Measurements from ENCODE around the gene MYO5C. TPM values are rescaled to one million over a fixed set of nuclear protein-coding genes. Genes with fewer than 3 reads are reported as not detected.

Gene MYO5C
- total RNA-seq, 3 donors from 2014 or later: 0.40 to 0.61 (median 0.46) TPM

GRCh38 chr15:52278636-52279367 lies 16.8 kb downstream of the MYO5C start:
- no peaks in the 10 kb centered on the region for H3K4me1 Mint-ChIP-seq (ENCODE audit: low read depth)

GRCh38 chr15:52278135-52278534 lies 17.5 kb downstream of the MYO5C start:
- H3K4me1 Mint-ChIP-seq (ENCODE audit: low read depth): no peaks in the 10 kb centered on the region
- no peak overlapping the region for H3K4me3 Mint-ChIP-seq
- H3K9me3 Mint-ChIP-seq: no peaks in the 10 kb centered on the region
- peaks cover 4% of the 10 kb centered on the region for H3K27me3 Mint-ChIP-seq (ENCODE audit: low read depth)
- DNase-seq (no peak), ATAC-seq (no peak)
- no peaks in the 10 kb centered on the region for H3K36me3 Mint-ChIP-seq (ENCODE audit: insufficient read depth)

More at GRCh38 chr15:52278636-52279367, 16.8 kb downstream of the MYO5C start:
- H3K27me3 Mint-ChIP-seq (ENCODE audit: low read depth): peaks cover 4% of the 10 kb centered on the region
- no peak overlapping the region for H3K4me3 Mint-ChIP-seq
- DNase-seq (no peak), ATAC-seq (no peak)
- no peaks in the 10 kb centered on the region for H3K9me3 Mint-ChIP-seq
- H3K36me3 Mint-ChIP-seq (ENCODE audit: insufficient read depth): no peaks in the 10 kb centered on the region

- H3K4me1 Mint-ChIP-seq (ENCODE audit: low read depth): no peaks in the 10 kb centered on the region
- ATAC-seq: no peak
- no peak overlapping the region for H3K4me3 Mint-ChIP-seq
- no peaks in the 10 kb centered on the region for H3K9me3 Mint-ChIP-seq
- no peaks in the 10 kb centered on the region for H3K36me3 Mint-ChIP-seq (ENCODE audit: insufficient read depth)
- no peak for DNase-seq
- peaks cover 4% of the 10 kb centered on the region for H3K27me3 Mint-ChIP-seq (ENCODE audit: low read depth)
These were observed 18.0 kb downstream of the MYO5C start for GRCh38 chr15:52277575-52277974.

DNA sequence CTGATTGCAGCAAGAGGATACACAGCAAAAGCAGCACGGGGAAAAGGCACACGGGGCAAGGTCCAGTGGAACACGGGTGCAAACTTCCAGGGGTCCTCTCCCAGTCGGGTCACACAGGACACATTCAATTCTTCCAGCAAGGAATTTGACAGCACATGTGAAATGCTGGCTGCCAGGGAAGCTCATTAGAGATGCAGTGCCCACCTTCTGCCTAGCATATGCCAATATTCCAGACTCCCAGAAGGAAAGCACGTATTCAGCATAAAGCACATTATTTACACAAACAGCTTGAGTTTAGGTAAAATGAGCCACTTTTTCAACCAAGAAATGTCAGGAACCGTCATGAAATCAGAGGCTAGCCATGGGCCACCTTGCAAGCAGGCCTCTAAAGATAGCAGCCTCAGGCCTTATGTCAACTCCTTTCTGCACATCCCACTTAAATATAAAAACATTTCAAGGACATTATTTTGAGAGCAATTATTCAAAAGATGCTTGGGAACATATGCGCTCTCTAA lies 19.3 kb downstream of the MYO5C start:
- DNase-seq (no peak), ATAC-seq (no peak)
- H3K9me3 Mint-ChIP-seq: no peaks in the 10 kb centered on the region
- H3K27me3 Mint-ChIP-seq (ENCODE audit: low read depth): peaks cover 4% of the 10 kb centered on the region
- no peaks in the 10 kb centered on the region for H3K4me1 Mint-ChIP-seq (ENCODE audit: low read depth)
- no peaks in the 10 kb centered on the region for H3K36me3 Mint-ChIP-seq (ENCODE audit: insufficient read depth)
- H3K4me3 Mint-ChIP-seq: no peak overlapping the region

DNA sequence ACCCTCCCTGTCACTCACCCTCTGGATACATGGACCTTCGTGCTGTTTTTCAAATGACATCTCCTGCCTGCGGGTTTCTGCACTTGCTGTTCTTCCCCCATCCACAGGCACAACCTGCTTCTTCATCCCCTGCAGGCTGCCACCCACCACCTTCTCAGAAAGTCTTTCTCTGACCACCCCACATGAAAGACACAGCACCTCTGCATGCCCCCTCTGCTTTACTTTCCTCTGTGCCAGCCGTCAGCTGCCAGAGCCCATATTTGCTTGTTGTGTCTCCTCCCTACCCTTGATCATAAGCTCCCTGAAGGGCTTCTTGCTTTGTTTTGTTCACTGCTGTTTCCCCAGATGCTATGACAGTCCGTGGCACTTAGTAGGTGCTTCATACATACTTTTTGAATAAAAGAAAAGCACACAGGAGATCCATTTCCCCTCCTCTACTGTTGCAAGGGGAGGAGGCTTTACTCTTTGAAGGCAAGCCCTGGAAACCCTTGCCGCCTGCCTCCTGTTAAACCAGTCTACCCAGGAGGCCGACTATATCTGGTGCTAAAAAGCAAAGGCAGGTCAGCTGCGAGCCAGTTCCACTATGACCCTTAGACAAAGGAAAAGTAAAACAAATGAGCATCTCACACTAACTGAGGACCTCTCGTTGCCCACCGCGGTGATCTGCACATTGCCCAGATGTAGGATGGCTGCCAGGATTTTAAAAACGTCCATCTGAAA lies 31.9 kb downstream of the MYO5C start:
- ATAC-seq: no peak
- no peaks in the 10 kb centered on the region for H3K9me3 Mint-ChIP-seq
- no peaks in the 10 kb centered on the region for H3K36me3 Mint-ChIP-seq (ENCODE audit: insufficient read depth)
- DNase-seq: no peak
- no peaks in the 10 kb centered on the region for H3K27me3 Mint-ChIP-seq (ENCODE audit: low read depth)
- H3K4me3 Mint-ChIP-seq: no peak overlapping the region
- peaks cover 29% of the 10 kb centered on the region for H3K4me1 Mint-ChIP-seq (ENCODE audit: low read depth)

DNA sequence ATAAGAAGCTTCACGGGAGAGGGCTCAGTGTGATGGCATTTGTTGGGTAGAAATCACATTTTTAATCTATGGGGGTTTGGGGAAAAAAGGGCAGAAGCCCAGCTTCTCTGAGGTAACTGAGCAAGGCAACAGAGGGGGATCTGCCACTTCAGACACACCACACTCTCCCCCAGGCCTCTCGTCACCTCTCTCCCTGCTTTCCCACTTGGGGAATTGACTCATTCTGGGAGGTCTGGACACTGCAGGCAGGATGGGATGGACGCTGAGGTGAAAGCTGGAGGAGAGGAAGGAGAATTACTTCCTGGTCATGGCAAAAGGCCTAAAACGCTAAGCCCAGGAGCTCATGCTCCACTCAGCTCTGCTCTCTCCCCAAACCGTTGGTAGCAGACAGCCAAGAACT lies 33.2 kb downstream of the MYO5C start:
- Mint-ChIP-seq H3K36me3 (ENCODE audit: insufficient read depth) (no peaks in the 10 kb centered on the region), H3K9me3 (no peaks in the 10 kb centered on the region), H3K4me1 (ENCODE audit: low read depth) (peaks cover 29% of the 10 kb centered on the region), H3K27me3 (ENCODE audit: low read depth) (no peaks in the 10 kb centered on the region), H3K4me3 (peak overlapping the region; percentile 42)
- DNase-seq: no peak
- ATAC-seq: no peak

- no peaks in the 10 kb centered on the region for H3K9me3 Mint-ChIP-seq
- ATAC-seq (peak; percentile 99), DNase-seq (no peak)
- H3K4me1 Mint-ChIP-seq (ENCODE audit: low read depth): peaks cover 34% of the 10 kb centered on the region
- H3K4me3 Mint-ChIP-seq: peak overlapping the region; percentile 42
- H3K36me3 Mint-ChIP-seq (ENCODE audit: insufficient read depth): no peaks in the 10 kb centered on the region
- H3K27me3 Mint-ChIP-seq (ENCODE audit: low read depth): no peaks in the 10 kb centered on the region
These were observed 33.9 kb downstream of the MYO5C start for GRCh38 chr15:52261498-52262242.

DNA sequence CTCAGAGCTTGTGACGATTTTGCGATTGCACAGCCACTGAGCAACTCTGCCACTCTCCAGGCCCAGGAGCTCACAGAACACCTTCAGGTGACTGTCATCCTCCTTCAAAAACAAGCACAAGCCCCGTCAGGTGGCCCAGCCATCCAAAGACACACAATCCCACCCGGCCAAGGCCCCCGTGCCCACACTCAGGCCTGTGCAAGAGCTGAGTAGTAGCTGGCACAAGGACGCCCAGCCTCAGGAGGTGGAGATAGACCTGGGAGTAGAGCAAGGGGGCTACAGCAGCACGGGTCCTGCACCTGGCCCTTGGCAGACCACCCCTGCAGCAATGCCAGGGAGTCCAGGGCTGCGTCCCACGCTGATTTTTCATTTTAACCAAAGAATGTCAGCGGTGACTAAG lies 34.6 kb downstream of the MYO5C start:
- no peak for ATAC-seq
- DNase-seq: no peak
- H3K27me3 Mint-ChIP-seq (ENCODE audit: low read depth): no peaks in the 10 kb centered on the region
- no peak overlapping the region for H3K4me3 Mint-ChIP-seq
- H3K9me3 Mint-ChIP-seq: no peaks in the 10 kb centered on the region
- H3K36me3 Mint-ChIP-seq (ENCODE audit: insufficient read depth): no peaks in the 10 kb centered on the region
- H3K4me1 Mint-ChIP-seq (ENCODE audit: low read depth): peaks cover 39% of the 10 kb centered on the region

- Mint-ChIP-seq H3K27me3 (ENCODE audit: low read depth) (no peaks in the 10 kb centered on the region), H3K36me3 (ENCODE audit: insufficient read depth) (no peaks in the 10 kb centered on the region), H3K4me1 (ENCODE audit: low read depth) (peaks cover 43% of the 10 kb centered on the region), H3K9me3 (no peaks in the 10 kb centered on the region), H3K4me3 (no peak overlapping the region)
- no peak for DNase-seq
- no peak for ATAC-seq
These were observed 36.1 kb downstream of the MYO5C start for GRCh38 chr15:52259503-52259902.

- ATAC-seq: no peak
- Mint-ChIP-seq H3K9me3 (no peaks in the 10 kb centered on the region), H3K4me1 (ENCODE audit: low read depth) (peaks cover 40% of the 10 kb centered on the region), H3K36me3 (ENCODE audit: insufficient read depth) (no peaks in the 10 kb centered on the region), H3K27me3 (ENCODE audit: low read depth) (no peaks in the 10 kb centered on the region), H3K4me3 (no peak overlapping the region)
- DNase-seq: no peak
These were observed 37.1 kb downstream of the MYO5C start for GRCh38 chr15:52258461-52258860.

DNA sequence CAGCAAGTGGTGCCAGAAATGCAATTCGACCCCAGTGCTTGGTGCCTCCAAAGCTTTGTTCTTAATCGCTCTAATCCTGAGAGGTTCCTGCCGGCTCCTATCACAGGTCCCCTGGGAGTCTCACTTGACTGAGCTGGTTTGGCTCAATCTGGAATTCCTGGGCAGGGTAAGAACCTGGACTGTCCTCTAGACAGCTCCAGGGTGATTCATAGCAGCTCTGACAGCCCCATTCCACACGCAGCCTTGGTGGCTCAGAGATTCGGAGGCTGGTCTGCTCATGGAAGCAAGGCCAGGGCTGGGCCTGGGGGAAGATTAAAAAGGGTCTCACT lies 37.9 kb downstream of the MYO5C start:
- H3K9me3 Mint-ChIP-seq: no peaks in the 10 kb centered on the region
- ATAC-seq (no peak), DNase-seq (no peak)
- no peak overlapping the region for H3K4me3 Mint-ChIP-seq
- no peaks in the 10 kb centered on the region for H3K36me3 Mint-ChIP-seq (ENCODE audit: insufficient read depth)
- H3K27me3 Mint-ChIP-seq (ENCODE audit: low read depth): no peaks in the 10 kb centered on the region
- H3K4me1 Mint-ChIP-seq (ENCODE audit: low read depth): peaks cover 36% of the 10 kb centered on the region

DNA sequence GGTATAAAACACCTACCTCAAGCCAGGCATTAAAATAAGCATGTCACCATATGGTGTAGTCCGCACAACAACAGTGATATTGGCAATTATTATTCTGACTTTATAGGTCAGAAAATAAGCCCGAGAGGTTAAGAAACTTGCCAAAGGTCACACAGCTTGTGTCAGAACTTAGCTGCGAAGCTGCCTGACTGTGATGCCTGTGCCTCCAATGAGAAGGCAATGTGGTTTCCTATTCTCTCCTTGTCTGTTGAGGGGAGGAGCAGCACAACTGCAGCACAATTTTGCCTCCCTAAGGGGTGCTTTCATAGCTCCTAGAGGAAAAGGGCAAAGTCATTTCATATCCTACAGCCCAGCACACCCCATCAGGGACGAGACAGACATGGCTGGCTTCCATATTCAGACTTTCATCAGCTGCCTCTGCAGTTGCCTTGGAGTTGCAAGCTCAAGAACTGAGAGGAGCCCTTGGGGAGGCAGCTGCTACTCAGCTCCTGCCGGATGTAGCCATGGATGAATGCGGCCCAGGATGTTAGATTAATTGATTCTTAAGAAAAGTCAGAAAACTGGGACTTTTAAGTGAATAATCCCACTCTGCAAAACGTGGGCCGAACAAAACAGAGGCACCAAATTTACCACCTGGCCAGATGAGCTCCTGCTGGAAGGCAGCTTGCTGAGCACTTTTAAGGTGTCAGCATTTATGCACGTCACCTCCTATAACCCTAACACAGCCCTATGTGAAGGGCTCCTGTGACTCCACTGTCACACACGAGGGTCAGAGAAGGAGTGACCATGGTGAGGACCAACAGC lies 38.5 kb downstream of the MYO5C start:
- no peaks in the 10 kb centered on the region for H3K27me3 Mint-ChIP-seq (ENCODE audit: low read depth)
- no peak overlapping the region for H3K4me3 Mint-ChIP-seq
- H3K4me1 Mint-ChIP-seq (ENCODE audit: low read depth): peaks cover 31% of the 10 kb centered on the region
- DNase-seq (no peak), ATAC-seq (no peak)
- H3K9me3 Mint-ChIP-seq: no peaks in the 10 kb centered on the region
- H3K36me3 Mint-ChIP-seq (ENCODE audit: insufficient read depth): no peaks in the 10 kb centered on the region

DNA sequence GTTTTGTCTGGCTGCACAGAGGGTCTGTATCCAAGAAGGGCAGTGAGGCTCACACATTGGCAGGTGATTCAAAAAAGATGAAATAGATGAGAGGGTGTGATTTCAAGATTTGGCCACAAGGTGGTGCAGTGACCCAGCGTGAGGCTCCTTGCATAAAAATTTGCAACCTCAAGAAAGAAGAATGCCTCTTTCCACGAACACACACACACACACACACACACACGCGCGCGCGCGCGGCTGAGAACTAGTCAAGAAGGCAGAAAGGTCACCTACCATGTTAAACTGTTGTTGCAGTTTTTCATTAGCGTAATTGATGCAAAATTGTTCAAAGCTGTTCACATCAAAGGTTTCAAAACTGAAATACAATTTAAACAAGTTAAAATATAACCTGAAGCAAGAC lies 39.2 kb downstream of the MYO5C start:
- Mint-ChIP-seq H3K27me3 (ENCODE audit: low read depth) (no peaks in the 10 kb centered on the region), H3K4me3 (peak overlapping the region; percentile 49), H3K4me1 (ENCODE audit: low read depth) (peaks cover 24% of the 10 kb centered on the region), H3K9me3 (no peaks in the 10 kb centered on the region), H3K36me3 (ENCODE audit: insufficient read depth) (no peaks in the 10 kb centered on the region)
- DNase-seq: peak; percentile 68
- ATAC-seq: peak; percentile 46 to 49

DNA sequence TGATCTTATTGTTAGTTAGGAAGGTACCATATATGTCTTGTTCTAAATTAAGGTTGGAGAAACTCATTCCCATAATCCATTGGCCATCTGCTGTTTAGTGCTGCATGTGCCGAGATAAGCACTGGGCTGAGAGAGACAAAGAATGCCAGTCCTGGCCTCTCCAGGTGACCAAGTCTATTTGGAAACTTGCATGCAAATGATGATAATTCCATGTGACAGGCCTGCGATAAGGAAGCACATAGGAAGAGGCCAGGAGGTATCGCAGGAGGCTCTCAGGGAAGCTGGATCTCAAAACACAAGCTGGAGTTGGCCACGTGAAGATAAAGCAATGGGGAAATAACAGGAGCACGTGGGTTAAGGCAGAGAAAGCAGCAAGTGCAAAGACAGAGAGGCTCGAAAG lies 39.7 kb downstream of the MYO5C start:
- Mint-ChIP-seq H3K4me1 (ENCODE audit: low read depth) (peaks cover 21% of the 10 kb centered on the region), H3K9me3 (no peaks in the 10 kb centered on the region), H3K4me3 (no peak overlapping the region), H3K27me3 (ENCODE audit: low read depth) (no peaks in the 10 kb centered on the region), H3K36me3 (ENCODE audit: insufficient read depth) (no peaks in the 10 kb centered on the region)
- DNase-seq (no peak), ATAC-seq (no peak)

Measured in activated T-cell treated with anti-CD3 and anti-CD28 coated beads, Interleukin-2, amount 50 U/mL, for 4 hours (primary cell).